ENCODE results near the gene VTI1A. TPM values are rescaled to one million over a fixed set of nuclear protein-coding genes. Genes with fewer than 3 reads are reported as not detected.

The VTI1A gene
- total and polyA plus RNA-seq, 2 of the 13 experiments (the other 11 are each of a cell fraction or from before 2014, with no cell fraction given), result 11.7 to 32.7 TPM

- TF ChIP-seq ZNF280B (CRISPR knock-in tag; IDR thresholded peaks at IDR 0.05; ENCODE audit: borderline replicate concordance) (no peak), TRIM22 (IDR thresholded peaks at IDR 0.05) (no peak), DNMT3B (CRISPR knock-in tag; conservative IDR thresholded peaks at IDR 0.05) (no peak), ZNF503 (CRISPR knock-in tag; IDR thresholded peaks at IDR 0.05) (no peak), SNAPC5 (CRISPR knock-in tag; IDR thresholded peaks at IDR 0.05; ENCODE audit: borderline replicate concordance) (no peak), FOXA1 (IDR thresholded peaks at IDR 0.05) (no peak), FOXA1 (CRISPR knock-in tag; IDR thresholded peaks at IDR 0.05) (no peak), RAD21 (CRISPR knock-in tag; IDR thresholded peaks at IDR 0.05) (peak; percentile 54; the same call in 1 of the 2 replicates), TRAFD1 (CRISPR knock-in tag; IDR thresholded peaks at IDR 0.05; ENCODE audit: borderline replicate concordance) (no peak), MIER2 (CRISPR knock-in tag; IDR thresholded peaks at IDR 0.05) (no peak), ZSCAN21 (CRISPR knock-in tag; IDR thresholded peaks at IDR 0.05; ENCODE audit: borderline replicate concordance) (no peak), TARDBP (CRISPR knock-in tag; IDR thresholded peaks at IDR 0.05) (no peak), CCDC6 (CRISPR knock-in tag; IDR thresholded peaks at IDR 0.05) (0 out of 2 replicates have a peak, but pooled peaks have one; percentile 53), ZHX2 (IDR thresholded peaks at IDR 0.05; ENCODE audit: low read depth) (no peak), ZHX2 (CRISPR knock-in tag; IDR thresholded peaks at IDR 0.05; ENCODE audit: borderline replicate concordance) (no peak)
Measured at GRCh38 chr10:112689327-112690072, 242.5 kb downstream of the VTI1A start (continued).

Data from HepG2 (cell line).